A204.1 (cell line): Measurements from ENCODE around the gene HRH2.

Experiments
- FAIRE-seq: peaks from 2 replicates; lab custom pipeline; 2012; peaks lifted over from hg19 to GRCh38; lab: Jason Lieb, UNC

Gene HRH2

DNA sequence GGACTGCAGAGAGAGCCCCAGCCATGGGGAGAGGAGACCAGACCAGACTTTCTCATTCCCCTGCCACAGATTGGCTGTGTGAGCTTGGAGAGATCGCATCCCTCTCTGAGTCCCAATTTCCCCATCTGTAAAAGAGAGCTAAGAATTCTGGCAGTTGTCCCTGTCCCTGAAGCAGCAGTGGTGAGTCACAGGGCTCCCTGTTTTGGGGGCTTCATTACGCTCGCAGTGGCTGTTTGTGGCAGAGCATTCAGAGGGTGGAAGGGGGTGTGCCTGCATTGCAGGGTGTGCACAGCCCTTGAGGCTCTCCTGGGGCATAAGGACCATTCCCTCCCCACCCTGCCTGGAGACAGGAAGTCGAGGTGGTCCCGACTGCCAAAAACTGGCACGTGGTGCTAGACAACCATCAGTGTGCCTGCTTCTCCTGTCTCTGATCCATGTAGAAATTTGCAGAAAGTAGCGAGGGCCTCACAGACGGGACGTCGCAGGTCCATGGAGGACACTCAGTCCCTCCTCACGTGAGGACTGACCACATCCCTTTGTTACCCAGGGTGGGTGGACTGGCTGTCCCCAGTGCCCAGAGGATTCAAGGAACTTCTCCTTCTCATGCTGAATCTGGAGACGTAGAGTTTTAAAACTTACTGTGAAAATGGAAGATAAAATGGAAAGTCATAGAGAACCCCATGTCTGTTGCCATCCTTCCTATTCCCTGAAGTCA lies 35.3 kb downstream of the HRH2 start:
- FAIRE-seq, result no peak

DNA sequence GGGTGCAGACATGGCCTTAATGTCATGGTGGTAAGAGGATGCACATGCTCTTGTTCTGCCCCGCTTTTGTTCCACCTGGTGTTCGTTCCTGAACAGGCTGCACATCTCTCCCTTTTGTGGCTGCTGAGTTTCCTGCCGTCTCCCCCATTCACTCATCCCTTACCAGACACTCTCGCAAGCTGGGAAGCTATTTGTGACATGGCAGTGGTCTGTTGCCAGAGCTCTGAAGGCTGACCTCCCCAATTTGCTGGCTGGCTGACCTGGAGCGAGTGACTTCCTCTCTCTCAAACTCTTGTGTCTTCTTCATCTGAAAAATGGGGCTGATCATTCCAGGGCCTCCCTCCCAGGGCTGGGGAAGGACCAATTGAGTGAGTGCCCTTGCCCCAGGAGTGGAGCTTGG lies 35.9 kb downstream of the HRH2 start:
- no peak for FAIRE-seq

DNA sequence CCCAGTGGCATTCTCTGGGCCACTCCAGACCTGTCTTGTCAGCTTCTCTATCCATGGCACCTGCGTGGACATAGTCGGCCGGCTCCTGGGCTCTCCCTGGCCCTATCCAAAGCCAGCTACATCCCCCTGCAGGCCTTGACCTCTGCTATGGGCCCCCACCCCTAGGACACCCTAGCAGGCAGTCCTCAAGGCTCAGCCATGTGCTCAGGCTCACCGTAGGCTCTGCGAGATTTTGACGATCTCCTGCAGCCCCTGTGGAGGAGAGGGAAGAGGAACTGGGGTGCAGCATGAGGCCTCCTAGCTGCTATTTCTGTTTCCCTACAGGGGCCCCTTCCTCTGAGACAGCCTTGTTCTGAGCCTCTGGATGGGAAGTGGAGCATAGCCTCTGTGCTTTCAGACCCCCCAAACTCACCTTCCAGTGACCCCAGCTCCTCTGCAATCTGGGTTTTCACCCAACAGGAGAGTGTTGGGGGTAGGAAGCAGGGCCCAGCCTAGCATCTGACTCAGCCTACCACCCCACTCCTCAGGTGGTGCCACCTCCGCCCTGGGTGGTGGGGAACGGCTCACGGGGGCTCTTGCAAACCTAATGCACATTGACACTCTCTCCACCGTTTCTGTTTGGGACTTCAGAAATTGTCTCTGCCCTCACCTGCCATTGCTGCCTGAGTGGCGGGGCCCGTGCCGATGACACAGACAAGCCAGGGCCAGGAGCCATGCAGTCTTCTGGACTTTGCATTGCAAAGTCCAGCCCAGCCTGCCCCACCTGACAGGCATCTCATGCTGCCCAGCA lies 36.7 kb downstream of the HRH2 start:
- no peak for FAIRE-seq

DNA sequence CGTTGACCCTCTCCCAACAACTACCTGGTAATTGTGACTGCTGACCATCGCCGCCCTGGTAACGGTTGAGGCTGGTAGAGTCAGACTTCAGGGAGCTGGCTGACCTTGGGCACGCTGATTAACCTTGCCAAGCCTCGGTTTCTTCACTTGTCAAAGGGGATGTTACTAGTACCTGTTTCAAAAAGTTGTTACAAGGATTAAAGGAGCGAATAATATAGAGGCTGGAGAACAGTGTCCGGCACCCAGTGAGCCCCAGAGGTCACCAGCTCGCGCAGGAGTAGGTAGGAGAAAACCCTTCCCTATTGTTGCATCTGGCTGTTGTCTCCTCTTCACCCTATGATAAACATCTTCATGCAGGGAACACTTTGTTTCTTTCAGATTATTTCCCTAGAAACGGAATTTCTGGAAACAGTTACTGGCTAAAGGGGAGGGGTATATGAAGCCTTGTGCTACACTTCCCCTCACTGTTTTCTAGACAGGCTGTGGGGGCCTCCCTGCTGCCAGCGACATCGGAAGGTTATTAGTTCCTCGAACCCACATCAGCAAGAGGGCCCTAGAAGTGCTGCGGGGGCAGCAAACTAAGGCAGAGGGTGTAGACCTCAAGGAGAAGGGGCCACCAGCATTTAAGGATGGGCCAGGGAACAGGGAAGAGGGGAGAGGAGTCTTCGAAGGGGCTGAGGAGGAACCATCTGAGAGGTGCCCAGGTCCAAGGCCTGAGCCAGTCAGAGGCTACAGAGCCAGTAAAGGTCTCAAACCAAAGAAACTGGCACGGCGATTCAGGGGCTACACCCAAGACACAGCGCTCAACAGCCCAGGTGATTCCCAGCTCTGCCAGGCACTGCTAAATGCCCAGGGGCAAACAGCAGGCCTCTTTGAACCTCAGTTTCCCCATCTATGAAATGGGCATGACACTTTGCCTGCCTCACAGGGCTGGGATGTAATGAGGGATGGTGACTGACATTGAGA lies 37.6 kb downstream of the HRH2 start:
- FAIRE-seq, result no peak

DNA sequence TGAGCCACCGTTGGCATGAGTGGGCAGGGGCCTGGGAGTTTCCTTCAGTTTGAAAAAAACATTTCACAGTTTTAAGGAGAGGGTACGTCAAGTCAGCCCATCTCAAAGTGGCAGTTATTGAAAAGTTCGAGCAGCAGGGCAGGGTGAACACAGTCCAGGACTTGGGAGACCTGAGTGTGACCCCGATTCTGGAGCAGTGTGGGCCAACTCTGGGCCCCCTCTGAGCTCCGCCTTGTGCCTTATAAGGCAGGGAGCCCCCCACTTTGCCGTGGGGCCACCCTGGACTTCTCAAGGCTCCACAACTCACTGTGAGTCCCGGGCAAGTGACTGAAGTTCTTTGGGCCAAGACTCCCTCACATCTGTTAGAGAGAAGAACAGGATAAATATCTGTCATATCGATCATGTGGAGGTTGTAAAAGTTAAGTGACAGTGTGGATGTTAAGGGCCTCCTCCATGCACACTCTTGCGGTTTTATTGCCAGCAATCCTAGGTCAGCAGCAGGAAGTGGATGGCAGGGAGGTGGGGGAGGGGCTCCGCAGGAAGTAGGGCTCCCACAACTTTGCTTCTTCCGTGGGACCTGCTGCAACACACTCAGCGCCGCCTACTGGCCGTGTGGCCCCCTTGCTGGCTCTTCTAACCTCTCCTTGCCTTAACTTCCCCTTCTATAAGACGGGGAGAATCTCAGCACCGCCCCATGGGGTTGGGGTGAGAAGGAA lies 38.4 kb downstream of the HRH2 start:
- no peak for FAIRE-seq

DNA sequence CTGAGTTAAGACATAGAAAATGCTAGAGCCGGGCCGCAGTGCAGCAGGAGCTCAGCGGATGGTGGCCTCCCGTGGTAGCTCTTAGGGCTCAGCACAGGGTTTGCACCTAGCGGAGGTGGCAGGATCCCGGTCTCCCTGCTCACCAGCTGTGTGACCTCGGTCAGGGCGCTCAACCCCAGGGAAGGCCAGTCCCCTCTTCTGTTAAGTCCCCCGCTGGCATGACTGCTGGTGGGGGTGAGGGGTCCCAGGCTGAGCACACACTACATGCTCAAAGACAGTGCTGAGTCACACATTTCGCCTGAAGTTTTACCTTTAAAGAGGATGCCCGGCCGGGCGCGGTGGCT lies 39.0 kb downstream of the HRH2 start:
- no peak for FAIRE-seq

DNA sequence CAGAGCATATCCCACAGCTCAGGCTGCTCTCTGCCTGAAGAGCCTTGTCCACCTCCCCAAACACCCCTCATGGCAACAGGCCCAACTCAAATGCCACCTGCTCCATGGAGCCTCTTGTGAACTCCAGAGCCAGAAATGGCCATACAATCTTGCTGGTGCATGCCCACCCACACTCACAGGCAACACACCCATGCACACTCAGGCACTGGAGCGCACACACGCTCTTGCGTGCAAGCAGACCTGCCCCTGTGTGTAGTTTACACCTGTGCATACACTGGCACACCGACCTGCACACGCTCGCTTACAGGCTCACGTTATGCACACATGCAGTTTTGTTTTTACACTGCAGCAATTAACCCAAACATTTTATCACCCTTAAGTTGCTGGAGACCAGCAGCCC lies 40.0 kb downstream of the HRH2 start:
- FAIRE-seq, result no peak

DNA sequence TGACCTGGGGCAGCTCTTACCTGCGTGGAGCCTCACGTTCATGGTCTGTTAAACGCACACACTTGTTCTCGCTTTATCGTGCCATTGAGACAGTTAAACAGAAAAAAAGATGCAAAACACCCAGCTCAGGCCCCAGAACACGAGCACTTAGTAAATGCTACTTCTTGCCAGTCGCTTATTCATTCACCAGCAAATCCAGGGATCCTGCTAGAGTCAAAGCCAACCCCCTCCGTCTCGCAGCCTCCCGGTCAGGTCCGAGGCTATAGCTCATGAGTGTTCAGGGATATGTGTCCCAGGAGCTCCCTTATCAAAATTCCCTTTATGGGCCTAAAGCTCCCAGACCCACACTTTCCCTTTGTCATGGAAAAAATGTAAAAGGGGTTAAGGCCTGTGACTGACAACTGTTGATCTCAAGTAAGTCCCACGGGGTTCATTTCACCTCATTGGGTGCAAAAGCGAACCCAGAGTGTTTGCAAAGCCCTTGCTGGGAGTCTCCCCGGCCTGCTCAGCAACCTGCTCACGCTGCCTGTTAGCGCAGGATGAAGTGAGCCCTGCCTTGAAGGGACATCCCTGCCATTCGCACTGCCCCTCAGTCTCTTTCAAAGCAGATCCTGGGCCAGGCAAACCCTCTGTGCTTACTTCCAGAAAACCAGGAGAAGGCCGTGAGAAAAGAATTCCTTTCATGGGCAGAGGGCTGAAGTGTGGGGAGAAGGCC lies 40.7 kb downstream of the HRH2 start:
- FAIRE-seq, result no peak

DNA sequence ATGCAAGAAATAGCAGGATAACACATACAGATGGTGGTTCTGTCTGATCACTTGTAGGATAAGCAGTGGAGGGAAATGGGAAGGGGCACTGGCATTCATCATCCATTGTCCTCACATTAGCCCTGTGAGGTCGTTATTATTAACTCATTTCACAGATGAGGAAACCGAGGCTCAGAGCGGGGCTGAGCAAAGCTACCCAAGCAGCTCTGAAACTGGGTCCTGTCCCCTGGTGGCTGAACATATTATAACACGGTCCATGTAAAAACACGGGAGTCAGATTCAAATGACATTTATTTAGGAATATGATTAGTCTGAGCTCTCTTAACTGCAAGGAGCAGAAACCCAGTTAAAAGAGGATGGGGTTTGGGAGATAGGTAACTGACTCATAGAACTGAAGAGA lies 43.1 kb downstream of the HRH2 start:
- no peak for FAIRE-seq

DNA sequence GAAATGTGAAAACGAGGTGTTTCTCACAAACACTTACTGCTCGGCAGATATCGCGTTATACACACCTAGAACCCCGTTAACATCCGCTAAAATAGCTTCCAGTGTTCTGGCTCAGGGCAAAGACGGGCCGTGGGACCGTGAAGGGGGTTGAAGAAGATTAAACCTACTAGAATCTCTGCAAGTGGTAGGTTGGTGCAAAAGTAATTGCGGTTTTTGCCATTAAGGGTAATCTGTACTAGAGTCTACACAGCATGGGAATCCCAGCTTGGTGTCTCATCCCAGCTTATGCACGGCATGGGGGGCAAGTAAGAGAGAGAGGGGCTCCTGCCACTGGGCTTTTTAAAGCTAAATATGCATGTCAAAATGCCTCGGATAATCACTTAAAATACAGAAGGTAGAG lies 43.9 kb downstream of the HRH2 start:
- no peak for FAIRE-seq

DNA sequence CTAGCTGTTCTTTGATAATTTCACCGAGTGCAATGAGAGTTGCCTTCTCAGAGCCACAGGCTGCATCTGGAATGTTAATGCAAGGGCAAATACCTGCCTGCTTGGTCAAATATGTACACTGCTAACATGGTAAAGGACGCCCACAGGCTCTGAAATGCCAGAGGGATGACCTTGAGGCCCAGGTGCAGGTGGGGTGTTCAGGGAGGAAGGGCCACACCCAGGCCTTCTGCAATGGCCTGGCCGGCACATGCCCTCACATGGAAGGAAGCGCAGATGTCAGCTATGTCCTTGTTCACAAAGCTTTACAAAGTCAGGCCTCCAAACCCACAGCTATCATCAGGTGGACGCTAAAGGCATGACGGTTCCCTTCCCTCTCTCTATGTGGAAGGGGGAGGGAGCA lies 48.6 kb downstream of the HRH2 start:
- no peak for FAIRE-seq

DNA sequence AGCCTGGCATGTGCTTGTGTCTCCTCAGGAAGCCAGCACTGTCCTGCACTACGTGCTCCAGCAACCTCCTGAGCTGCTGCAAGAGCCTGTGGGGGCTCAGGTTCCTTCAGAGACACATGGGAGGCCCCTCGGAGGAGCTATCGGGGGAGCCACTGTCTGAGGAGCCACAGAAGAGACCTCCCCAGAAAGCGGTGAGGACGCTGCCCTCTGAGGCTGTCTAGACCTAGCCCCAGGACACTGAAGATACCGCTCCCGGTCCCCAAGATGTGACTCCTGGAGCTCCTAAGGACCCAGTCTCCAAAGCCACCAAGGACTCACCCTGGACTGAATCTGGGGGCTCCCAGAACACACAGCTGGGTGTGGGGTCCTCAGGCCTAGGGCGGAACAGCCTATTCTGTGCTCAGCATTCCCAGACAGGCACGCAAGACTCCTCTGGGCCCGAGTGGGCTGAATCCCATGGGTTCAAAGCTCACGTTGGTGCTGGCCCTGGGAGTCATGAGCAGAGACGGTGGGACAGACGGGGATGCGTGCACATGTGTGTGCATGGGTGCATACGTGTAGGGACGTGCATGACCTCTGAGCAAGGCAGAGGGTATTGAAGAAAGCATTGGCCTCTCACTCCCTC lies 50.0 kb downstream of the HRH2 start:
- no peak for FAIRE-seq

DNA sequence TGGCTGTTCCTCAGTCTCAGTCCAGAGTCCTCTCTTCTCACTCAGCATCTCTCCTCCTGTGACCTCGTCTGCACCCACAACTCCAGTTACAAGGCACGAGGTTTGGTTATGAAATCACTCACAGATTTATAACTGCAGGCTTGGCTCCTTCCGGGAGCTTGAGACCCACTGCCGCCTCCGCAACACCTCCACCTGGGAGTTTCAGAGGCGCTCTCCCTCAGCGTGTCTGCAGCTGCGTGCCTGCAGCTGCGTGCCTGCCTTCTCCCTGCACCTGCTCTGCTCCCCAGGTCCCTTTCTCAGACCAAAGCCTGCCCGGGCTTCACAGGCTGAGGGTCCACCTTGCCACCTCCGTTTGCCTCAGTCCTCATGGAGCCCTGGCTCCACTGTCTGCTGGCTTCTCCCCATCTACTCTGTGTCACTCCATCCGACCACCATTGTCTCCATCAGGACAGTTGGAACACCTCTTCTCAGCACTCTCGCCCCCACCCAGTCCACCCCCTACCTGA lies 51.5 kb downstream of the HRH2 start:
- no peak for FAIRE-seq

DNA sequence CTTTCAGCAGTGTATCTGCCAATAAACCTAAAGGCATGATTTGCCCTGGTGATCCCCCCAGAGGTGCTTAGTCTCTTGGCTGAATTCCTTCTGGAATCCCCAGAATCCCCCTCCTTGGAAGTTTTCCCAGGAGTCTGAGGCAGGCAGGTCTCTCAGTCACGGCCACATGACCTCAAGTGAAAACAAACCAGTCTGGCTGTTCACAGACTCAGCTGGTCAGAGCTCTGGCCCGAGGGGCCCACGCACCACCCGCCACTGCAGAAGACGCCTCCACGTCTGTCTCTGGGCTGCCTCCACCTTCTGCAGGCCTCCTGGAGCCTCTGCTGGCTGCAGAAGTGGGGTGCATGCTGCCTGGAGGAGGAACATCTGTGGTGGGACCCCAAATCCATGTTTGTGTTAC lies 52.5 kb downstream of the HRH2 start:
- FAIRE-seq, result no peak

DNA sequence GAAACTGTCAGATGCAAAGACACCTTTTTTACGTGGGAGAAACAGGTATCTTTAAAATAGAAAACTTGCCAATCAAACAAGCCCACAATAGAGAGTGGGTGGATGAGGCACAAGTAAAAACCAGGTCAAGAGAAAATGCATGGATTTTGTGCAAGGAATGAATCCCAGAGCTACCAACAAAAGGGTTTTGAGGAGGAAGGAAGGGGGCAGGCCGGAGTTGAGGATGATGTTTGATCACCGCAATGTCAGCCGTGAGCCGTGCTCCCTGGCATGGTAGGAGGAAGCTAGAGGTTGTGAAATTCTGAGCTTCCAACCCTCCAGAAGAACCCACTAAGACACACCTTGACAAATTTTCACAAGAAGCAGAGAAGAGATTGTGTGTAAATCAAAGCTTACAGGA lies 53.2 kb downstream of the HRH2 start:
- no peak for FAIRE-seq

DNA sequence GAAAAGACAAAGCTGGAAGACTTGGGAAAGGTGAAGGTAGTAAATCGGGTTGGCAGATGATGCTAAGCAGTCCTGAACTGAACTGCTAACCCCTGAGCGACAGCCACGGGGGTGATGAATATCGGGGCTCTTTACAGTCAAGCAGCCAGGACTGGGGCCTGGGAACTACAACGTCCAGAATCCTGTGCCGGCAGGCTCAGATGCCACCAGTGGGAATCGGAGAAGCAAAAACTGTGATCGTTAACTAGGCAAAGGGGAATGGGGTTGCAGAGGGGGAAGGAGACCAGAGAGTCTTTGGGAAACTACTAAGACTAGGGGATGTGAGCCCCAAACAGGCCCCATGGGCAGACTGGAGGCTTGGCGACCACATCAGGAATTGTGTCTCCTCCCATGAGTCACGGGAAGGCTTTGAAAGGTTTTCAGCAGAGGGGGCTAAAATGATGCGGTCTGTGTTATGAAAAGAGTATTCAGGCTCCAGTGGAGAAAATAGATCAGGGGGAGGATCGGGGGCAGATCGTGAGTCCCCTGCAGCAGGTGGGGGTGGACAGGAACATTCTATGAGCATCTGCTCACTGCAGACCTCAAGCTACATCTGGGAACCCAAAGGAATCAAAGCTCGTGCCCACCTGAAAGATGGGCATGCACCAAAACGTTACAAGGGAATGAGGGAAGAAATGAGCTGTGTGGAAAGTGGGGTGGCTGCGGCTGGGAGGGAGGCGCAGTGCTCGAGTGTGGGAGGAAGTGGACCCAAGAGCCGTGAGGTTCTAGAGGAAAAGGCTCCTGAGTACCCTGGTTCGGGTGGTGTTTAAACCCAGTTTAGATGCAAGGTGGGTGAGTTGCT lies 53.8 kb downstream of the HRH2 start:
- FAIRE-seq, result no peak

DNA sequence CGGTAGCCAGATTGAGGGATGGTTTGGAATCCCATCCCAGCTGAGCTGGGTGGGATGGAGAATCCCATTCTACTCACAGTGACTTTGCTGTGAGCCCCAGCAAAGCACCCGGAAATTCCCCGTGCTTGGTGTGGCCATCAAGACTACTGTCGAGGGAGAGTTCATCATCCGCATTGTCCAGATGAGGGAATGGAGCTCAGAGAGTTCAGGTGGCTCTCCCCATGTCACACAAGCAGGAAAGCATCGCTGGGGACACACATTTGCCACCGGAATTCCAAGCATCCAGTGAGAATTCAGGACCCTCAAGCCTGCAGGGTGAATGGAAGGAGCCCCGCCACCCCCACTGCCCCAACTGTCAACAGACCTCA lies 54.4 kb downstream of the HRH2 start:
- no peak for FAIRE-seq

DNA sequence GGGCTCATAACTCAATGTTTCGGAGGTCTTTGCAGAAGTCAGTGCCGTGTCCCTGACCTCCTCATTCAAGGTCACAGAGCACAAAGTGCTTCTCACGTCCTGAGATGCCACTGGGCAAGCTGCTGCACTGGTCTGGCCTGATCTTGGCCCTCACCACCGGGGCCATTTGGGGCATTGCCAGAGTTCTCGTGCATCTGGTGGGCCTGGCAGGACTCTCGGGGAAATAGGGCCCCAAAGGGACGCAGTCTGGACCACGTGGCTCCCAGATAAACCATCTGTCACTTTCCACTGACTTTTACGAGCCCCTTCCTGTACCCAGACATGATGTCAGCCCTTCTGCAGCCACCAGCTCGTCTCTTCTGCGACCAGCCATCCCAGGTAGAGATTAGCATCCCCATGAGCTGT lies 54.8 kb downstream of the HRH2 start:
- FAIRE-seq, result no peak

DNA sequence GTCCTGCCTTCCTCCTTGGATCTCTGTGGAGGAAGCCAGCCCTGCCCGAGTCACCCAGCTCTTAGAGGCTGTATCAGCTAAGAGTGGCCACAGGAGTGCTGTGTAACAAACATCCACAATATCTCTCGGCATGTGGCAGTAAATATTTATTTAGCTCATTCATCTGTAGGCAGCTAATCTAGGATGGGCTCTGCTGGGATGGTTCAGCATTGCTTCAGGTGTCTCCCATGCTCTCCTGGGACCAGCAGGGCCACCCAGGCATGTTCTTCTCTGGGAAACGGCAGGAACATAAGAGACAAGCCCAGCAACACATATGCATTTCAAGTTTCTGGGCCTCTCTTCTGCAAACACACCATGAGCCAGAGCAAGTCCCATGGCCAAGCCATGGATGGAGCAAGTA lies 56.1 kb downstream of the HRH2 start:
- FAIRE-seq, result no peak

DNA sequence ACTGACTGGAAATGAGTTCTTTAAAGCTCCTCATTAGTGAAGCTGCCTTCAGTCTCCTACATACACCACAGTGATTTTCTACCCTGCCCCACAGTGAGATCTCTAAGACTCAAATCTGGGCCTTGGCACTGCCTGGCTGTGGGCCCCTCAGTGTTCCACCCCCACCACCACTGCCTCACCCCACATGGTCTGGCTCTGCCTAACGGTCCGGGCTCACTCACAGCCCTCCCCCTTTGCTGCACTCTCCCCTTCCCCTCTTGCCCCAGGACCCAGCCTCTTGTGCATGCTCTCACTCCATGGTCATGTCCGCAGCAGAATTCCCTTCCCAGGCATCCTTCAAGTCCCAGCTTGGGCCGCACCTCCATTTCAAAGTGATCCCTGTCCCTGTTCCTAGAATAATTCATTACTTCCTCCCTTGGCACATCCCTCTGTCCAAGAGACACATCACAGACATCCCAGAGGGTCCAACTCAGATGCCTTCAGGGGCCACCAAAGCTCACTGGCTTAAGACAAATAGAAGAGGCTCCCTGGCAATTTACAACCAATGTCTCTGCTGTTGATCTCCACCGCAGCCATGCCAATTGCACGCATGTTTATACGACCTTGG lies 56.7 kb downstream of the HRH2 start:
- FAIRE-seq, result no peak
